Loucy (cell line): ENCODE results near the gene AVPR2.

Source experiments
- H2AFZ ChIP-seq: fragments of 200-600 bp; sonication (generic); 2 replicates; pipeline ENCODE4 v1.6.0; 2016; ENCODE audit warnings: antibody characterized with exemption, mild to moderate bottlenecking, low read length, moderate library complexity
- H3F3A ChIP-seq: fragments of 200-600 bp; 2 replicates; pipeline ENCODE4 v1.6.0; 2016; ENCODE audit warnings: antibody characterized with exemption, low read depth, mild to moderate bottlenecking
- H3K27me3 ChIP-seq: fragments of 200-600 bp; sonication (generic); 2 replicates; pipeline ENCODE4 v1.6.1; 2014; ENCODE audit warnings: low read length, mild to moderate bottlenecking; ENCODE audit not compliant: insufficient read depth, poor library complexity, severe bottlenecking
- H3K36me3 ChIP-seq: fragments of 200-600 bp; sonication (generic); 2 replicates; pipeline ENCODE4 v1.6.1; 2016; ENCODE audit warnings: low read length; ENCODE audit not compliant: insufficient read depth
- H3K4me1 ChIP-seq: fragments of 200-600 bp; sonication (generic); 2 replicates; pipeline ENCODE4 v1.5.1; 2014; ENCODE audit warnings: low read length, mild to moderate bottlenecking; ENCODE audit not compliant: insufficient read depth, poor library complexity, severe bottlenecking
- H3K4me2 ChIP-seq: fragments of 200-600 bp; sonication (generic); 2 replicates; pipeline ENCODE4 v1.6.0; 2014; ENCODE audit warnings: antibody characterized with exemption, low read length, low read depth, mild to moderate bottlenecking; ENCODE audit not compliant: poor library complexity, severe bottlenecking
- H3K4me3 ChIP-seq: fragments of 200-600 bp; sonication (generic); 2 replicates; pipeline ENCODE4 v1.5.1; 2014; ENCODE audit warnings: low read length, mild to moderate bottlenecking, mixed read lengths; ENCODE audit not compliant: poor library complexity, severe bottlenecking
- H3K79me2 ChIP-seq: fragments of 200-600 bp; sonication (generic); 2 replicates; pipeline ENCODE4 v1.6.1; 2014; ENCODE audit warnings: low read length; ENCODE audit not compliant: insufficient read depth
- H3K9ac ChIP-seq: fragments of 200-600 bp; sonication (generic); 2 replicates; pipeline ENCODE4 v1.6.0; 2014; ENCODE audit warnings: mild to moderate bottlenecking, low read depth, low read length, moderate library complexity; ENCODE audit not compliant: poor library complexity, severe bottlenecking
- H3K9me2 ChIP-seq: fragments of 200-600 bp; sonication (generic); replicated peaks from 2 replicates; pipeline ENCODE4 v1.6.1; 2016; ENCODE audit warnings: low read depth, low read length, mixed read lengths
- H3K9me3 ChIP-seq: fragments of 200-600 bp; sonication (generic); 2 replicates; pipeline ENCODE4 v1.6.1; 2014; ENCODE audit warnings: mild to moderate bottlenecking, antibody characterized with exemption, low read length, low read depth; ENCODE audit not compliant: insufficient read depth
- H4K20me1 ChIP-seq: fragments of 200-600 bp; sonication (generic); 2 replicates; pipeline ENCODE4 v1.6.0; 2014; ENCODE audit warnings: antibody characterized with exemption, low read length, mild to moderate bottlenecking; ENCODE audit not compliant: insufficient read depth, poor library complexity, severe bottlenecking
- EZH2phosphoT487 ChIP-seq: fragments of 200-600 bp; IDR thresholded peaks from 2 replicates; pipeline ENCODE4 v1.6.1; 2018; ENCODE audit warnings: antibody characterized with exemption, mild to moderate bottlenecking, moderate library complexity, borderline replicate concordance
- TF ChIP-seq, protein P1 (sequence below): fragments of 200-600 bp; sonication (generic); conservative IDR thresholded peaks from 2 replicates; pipeline ENCODE4 v1.5.1; 2014; ENCODE audit warnings: mild to moderate bottlenecking, antibody characterized with exemption, low read length

The AVPR2 gene

DNA sequence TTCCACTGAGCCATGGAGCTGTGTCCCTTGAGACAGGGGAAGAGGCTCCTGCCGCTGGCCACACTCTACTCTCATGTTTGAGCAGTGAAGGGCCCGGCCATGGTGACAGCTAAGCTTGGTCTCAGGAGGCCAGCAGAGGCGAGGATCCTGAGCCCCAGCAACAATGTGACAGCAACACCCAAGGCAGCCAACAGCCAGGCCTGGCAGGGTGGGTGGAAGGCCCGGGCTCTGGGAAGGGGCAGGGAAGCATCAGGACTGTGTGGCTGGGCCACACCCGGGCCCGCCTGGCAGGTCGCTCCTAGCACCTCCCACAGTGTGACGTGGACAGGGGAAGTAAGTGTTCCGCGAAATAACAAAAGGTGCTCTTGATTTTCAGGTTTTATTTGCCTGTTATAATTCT lies 43.3 kb upstream of the AVPR2 start:
- Histone ChIP-seq H3K36me3 (no peaks in the 10 kb centered on the region), H3K4me2 (no peak overlapping the region), H4K20me1 (no peaks in the 10 kb centered on the region), H3K9me3 (no peaks in the 10 kb centered on the region), H3K9ac (no peak overlapping the region), H3K27me3 (no peaks in the 10 kb centered on the region), H3K79me2 (no peaks in the 10 kb centered on the region), H3K9me2 (no peaks in the 10 kb centered on the region), H3F3A (no peaks in the 10 kb centered on the region), H3K4me3 (no peak overlapping the region), H2AFZ (no peak overlapping the region), H3K4me1 (peaks cover 3% of the 10 kb centered on the region)
- TF ChIP-seq EZH2phosphoT487: no peak
- TF ChIP-seq, protein P1, sequence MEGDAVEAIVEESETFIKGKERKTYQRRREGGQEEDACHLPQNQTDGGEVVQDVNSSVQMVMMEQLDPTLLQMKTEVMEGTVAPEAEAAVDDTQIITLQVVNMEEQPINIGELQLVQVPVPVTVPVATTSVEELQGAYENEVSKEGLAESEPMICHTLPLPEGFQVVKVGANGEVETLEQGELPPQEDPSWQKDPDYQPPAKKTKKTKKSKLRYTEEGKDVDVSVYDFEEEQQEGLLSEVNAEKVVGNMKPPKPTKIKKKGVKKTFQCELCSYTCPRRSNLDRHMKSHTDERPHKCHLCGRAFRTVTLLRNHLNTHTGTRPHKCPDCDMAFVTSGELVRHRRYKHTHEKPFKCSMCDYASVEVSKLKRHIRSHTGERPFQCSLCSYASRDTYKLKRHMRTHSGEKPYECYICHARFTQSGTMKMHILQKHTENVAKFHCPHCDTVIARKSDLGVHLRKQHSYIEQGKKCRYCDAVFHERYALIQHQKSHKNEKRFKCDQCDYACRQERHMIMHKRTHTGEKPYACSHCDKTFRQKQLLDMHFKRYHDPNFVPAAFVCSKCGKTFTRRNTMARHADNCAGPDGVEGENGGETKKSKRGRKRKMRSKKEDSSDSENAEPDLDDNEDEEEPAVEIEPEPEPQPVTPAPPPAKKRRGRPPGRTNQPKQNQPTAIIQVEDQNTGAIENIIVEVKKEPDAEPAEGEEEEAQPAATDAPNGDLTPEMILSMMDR: no peak

DNA sequence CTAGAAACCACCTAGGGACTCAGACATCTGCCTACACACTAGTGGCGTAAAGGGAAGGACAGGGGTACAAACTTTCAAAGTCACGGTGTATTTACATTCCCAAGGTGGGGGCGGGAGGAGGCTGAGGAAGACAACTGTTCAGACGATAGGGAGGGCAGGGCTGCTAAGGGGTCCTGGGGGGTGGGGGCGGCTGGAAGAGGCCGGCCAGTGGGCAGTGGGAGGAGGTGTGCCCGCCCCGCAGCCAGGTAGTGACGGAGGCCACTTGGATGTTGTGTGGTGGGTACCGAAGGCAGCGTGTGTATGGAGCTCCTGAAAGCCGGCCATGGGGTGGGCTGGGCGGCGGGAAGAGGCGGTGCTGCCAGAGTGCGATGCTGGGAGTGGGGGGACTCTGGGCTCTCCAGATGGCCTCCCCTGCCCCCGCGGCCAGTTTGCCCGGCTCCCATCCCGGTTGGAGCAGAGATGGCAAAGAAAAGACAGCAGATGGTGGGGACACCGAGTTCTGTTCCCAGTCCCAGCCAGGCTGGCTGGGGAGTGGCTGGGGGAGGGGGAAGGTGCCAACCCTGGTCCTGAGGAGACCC lies 42.7 kb upstream of the AVPR2 start:
- H4K20me1 ChIP-seq: no peaks in the 10 kb centered on the region
- no peaks in the 10 kb centered on the region for H3F3A ChIP-seq
- H3K4me3 ChIP-seq: no peak overlapping the region
- H3K36me3 ChIP-seq: no peaks in the 10 kb centered on the region
- no peak for TF ChIP-seq EZH2phosphoT487
- TF ChIP-seq, protein P1: no peak
- H3K9ac ChIP-seq: no peak overlapping the region
- H3K4me2 ChIP-seq: no peak overlapping the region
- no peak overlapping the region for H2AFZ ChIP-seq
- no peaks in the 10 kb centered on the region for H3K9me2 ChIP-seq
- no peaks in the 10 kb centered on the region for H3K79me2 ChIP-seq
- H3K9me3 ChIP-seq: no peaks in the 10 kb centered on the region
- no peaks in the 10 kb centered on the region for H3K27me3 ChIP-seq
- peaks cover 3% of the 10 kb centered on the region for H3K4me1 ChIP-seq

DNA sequence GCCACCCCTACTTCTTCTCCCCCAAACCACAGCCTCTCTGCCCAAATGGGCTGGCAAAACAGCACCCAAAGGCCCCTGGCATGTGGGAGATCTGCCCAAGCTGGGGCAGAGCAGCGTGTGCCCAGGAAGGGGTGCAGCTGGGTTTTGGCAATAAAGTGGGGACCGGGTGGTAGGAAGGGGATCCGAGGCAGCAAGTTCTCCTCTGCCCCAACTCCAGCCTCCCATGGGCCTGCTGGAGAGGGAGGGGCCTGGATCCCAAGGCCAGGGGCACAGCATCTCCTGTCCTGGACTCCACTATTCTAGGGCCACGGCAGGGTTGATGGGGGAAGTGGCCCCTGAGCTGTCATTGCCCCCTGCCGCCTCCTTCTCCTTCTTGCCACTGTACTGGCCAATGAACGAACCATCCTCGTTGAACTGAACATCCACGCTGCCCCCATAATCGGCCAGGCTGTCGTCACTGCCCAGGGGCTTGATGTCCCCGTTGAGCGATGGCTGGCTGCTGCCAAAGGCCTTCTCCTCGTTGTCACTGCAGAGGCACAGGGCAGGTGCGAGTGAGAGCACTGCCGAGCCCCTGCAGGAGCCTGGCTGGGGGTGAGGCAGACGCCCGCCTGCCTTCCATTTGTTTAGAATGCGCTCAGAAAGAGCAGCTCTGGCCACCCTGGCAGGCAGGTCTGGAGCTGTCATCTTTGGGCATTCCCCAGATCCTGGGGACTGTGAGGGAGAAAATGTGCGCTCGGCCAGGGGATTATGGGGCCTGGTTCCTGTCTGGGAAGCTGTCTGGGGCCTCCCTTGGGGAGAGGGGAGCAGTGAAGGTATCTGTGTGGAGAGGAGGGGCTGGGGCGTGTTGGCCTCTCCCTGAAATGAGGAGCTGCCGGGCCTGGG lies 41.9 kb upstream of the AVPR2 start:
- Histone ChIP-seq H3K4me1 (peaks cover 2% of the 10 kb centered on the region), H3K4me3 (no peak overlapping the region), H3K79me2 (no peaks in the 10 kb centered on the region), H3K9ac (no peak overlapping the region), H2AFZ (no peak overlapping the region), H3K4me2 (no peak overlapping the region), H4K20me1 (no peaks in the 10 kb centered on the region), H3K27me3 (no peaks in the 10 kb centered on the region), H3K9me3 (no peaks in the 10 kb centered on the region), H3F3A (no peaks in the 10 kb centered on the region), H3K9me2 (no peaks in the 10 kb centered on the region), H3K36me3 (no peaks in the 10 kb centered on the region)
- TF ChIP-seq, protein P1: no peak
- no peak for TF ChIP-seq EZH2phosphoT487
